Tongue (tissue), 2 donors: ENCODE data around the gene ANKRD13A. TPM values are rescaled to one million over a fixed set of nuclear protein-coding genes. Genes with fewer than 3 reads are reported as not detected.
A peak's percentile ranks its signal among the peaks of the same experiment; 100 is the strongest.
"Not testable (repeated sequence)": the region's sequence is repeated elsewhere in the genome, so short reads cannot be mapped to it uniquely, and the experiment has no call there.

ENCODE experiments used
- DNase-seq: peaks from one replicate; pipeline ENCODE4 v3.0.0-alpha.2; 2015
- total RNA-seq: library from RNA; depleted of rRNA; stranded (reverse); fragments of >200 nt; gene quantifications from one replicate; pipeline ENCODE4 v1.2.3, GENCODE V29; 2014

Gene ANKRD13A
- total RNA-seq, 1 donor from 2014 or later: 46.5 TPM

DNA sequence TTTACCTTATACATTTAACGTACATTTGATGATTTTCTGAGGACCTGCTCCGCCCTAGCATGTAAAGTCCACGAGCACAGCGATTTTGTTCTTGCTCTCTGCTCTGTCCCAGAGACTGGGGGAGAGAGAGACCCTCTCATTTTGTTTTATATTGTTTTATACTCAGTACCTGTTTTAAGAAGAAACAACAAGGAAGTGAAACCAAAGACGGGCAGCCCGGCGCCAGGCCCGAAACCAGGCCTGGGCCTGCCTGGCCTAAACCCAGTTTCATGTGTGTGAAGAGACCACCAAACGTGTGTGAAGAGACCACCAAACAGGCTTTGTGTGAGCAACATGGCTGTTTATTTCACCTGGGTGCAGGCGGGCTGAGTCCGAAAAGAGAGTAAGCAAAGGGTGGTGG, 49.8 kb downstream of the ANKRD13A start:
- not testable (repeated sequence) for DNase-seq

DNA sequence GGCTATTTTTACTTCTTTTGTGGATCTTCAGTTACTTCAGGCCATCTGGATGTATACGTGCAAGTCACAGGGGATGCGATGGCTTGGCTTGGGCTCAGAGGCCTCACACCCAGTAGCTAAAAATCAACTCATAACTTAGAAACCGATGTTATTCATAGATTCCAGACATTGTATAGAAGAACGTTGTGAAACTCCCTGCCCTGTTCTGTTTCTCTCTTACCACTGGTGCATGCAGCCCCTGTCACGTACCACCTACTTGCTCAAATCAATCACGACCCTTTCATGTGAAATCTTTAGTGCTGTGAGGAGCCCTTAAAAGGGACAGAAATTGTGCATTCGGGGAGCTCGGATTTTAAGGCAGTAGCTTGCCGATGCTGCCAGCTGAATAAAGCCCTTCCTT, 50.4 kb downstream of the ANKRD13A start:
- not testable (repeated sequence) for DNase-seq

DNA sequence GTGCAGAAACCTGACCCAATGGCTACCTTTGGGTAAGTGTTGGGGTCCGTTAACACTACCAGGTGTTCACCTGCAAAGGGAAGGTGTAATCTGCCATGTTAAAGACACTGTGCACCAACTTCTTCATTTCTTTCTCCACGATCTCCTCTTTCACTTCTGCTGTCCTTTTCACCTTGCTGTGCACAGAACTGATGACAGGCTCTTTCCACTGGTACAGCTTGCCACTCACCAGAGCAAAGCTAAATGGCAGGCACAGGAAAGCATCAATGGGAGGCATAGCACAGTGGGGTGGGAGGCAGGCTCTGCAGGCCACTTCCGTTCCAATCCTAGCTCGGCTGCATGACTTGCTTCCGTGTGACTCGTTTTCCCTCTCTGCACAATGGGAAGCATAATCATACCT, 51.7 kb downstream of the ANKRD13A start:
- DNase-seq: no peak

DNA sequence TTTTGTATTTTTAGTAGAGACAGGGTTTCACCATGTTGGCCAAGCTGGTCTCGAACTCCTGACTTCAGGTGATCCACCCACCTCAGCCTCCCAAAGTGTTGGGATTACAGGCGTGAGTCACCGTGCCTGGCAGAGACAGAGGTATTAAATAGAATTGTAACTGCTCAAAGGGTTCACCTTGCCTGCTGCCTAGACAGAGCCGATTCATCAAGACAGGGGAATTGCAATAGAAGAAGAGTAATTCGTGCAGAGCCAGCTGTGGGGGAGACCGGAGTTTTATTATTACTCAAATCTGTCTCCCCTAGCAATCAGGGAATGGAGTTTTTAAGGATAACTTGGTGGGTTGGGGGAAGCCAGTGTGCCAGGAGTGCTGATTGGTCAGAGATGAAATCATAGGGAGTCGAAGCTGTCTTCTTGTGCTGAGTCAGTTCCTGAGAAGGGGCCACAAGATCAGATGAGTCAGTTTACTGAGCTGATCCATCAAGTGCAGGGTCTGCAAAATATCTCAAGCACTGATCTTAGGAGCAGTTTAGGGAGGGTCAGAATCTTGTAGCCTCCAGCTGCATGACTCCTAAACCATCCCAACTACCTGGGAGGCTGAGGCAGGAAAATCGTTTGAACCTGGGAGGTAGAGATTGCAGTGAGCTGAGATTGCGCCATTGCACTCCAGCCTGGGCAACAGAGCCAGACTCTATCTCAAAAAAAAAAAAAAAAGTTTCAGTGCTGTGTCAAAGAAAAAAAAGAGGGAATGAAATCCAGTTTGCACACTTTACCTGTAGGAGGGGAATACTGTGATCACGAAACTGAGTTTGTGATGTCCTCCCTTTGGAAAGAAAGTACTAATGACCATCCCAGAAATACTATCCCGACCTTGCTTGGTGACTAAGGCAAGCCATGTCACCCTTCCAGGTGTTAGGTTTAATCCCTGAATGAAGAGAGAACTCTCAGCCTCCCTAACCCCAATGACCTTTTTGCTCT, 56.4 kb downstream of the ANKRD13A start:
- not testable (repeated sequence) for DNase-seq

DNA sequence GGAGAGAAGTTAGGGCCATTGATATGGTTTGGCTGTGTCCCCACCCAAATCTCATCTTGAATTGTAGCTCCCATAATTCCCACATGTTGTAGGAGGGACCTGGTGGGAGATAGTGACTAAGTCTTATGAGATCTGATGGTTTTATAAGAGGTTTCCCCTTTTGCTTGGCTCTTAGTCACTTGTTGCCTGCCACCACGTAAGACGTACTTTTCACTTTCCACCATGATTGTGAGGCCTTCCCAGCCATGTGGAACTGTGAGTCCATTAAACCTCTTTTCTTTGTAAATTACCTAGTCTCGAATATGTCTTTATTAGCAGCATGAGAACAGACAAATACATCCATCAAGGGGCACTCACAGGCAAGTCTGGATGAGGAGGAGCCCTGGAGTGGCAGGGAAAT, 57.4 kb downstream of the ANKRD13A start:
- not testable (repeated sequence) for DNase-seq

DNA sequence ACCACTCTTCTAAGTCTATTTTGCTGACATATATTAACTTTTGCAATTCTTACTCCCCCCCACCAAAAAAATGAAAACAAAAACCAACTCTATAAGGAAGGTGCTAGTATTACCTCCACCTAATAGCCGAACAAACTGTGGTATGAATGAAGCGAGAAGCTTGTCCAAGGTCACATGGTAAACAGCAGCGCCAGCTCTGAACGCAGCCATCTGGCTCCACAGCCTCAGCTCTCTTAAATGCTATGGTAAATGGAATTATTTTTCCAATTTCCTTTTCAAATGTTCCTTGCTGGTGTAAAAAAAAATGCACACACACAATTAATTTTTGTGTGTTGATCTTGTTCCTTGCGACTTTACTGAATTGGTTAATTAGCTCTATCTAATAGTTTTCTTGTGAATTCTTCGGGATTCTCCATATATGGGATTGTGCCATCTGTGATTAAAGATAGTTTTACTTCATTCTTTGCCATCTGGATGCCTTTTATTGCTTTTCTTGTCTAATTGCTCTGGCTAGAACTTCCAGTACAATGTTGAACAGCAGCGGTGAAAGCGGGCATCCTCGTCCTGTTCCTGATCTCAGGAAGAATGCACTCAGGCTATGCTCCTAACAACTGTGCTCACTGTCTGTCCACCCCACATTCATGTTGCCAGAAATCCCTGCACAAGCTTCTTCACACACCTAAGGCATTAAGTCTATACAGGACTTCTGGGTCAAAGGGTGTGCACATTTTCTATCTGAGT, 59.8 kb downstream of the ANKRD13A start:
- DNase-seq: no peak

DNA sequence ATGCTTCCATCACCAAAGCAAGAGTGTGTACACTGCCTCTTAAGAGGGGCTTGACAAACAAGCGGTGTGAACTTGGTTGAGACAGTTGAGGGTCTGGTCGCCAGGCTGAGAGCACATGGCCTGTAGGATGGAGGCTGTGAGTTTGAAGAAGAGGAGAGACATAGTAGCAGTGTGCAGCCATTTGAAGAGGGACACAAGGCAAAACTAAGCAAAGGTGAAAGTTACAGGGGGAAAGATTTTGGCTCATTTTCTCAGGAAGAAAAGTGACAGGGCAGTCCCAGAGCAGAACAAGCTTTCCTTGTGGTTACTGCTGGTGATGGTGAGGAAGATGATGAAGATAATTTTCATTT, 60.4 kb downstream of the ANKRD13A start:
- DNase-seq: no peak

DNA sequence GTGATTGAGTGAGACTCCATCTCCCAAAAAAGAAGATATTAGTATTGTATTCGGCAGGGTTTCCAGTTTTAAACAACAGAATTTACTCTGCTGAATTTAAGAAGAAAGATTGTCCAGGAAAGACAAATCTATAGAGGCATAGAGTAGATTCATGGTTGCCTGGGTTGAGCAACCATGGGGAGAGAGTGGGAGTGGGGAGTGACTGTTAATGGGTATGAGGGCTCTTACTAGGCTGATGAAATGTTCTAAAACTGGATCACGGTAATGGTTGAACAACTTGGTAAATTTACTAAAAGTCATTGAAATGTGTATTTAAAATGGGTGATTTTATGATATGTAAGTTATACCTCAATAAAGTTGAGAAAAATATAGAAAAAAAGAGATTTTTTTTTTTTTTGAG, 63.0 kb downstream of the ANKRD13A start:
- DNase-seq: no peak

DNA sequence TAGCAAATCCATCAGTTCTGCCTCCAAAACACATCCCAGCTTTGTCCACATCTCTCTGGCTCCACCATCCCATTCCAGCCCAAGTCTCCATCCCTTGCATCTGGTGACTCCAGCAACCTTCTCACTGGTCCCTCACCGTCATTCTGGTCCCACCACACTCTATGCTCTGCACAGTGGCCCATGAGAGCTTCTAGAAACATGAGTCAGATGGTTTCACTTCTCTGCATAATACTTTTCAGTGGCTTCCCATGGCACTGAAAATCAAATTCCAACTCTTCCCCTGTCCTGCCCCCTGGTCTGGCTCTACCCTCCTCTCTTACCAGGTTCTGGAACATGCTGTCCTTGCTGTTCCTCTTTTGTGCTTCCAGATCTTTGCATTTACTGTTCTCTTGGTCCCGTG, 66.3 kb downstream of the ANKRD13A start:
- DNase-seq: no peak

DNA sequence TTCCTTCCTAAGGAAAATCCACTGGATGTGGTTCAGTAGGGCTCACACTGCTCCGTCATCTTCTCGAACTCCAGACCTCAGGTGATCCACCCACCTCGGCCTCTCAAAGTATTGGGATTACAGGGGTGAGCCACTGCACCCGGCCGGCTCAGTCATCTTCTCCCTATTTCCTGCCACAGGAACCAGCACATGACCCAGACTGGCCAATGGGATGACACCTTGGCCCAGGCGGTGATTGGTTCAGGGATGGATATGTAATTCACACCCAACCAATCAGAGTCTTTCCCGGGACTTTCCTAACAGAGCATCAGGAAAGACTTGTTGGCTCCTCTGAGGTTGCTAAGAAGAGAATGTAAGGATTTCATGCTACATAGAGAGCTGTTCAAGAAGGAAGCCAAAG, 68.3 kb downstream of the ANKRD13A start:
- no peak for DNase-seq

DNA sequence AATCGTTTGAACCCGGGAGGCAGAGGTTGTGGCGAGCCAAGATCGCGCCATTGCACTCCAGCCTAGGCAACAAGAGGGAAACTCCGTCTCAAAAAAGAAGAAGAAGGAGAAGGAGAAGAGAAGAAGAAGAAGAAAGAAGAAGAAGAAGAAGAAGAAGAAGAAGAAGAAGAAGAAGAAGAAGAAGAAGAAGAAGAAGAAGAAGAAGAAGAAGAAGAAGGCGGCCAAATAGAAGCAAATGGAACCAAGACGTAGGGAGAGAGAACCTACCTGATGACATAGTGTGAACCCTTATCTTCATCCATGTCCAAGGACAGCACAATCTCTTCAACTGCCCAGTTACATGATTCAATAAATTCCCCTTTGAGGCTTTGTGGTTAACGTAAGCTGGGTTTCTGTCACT, 68.9 kb downstream of the ANKRD13A start:
- DNase-seq: not testable (repeated sequence)

DNA sequence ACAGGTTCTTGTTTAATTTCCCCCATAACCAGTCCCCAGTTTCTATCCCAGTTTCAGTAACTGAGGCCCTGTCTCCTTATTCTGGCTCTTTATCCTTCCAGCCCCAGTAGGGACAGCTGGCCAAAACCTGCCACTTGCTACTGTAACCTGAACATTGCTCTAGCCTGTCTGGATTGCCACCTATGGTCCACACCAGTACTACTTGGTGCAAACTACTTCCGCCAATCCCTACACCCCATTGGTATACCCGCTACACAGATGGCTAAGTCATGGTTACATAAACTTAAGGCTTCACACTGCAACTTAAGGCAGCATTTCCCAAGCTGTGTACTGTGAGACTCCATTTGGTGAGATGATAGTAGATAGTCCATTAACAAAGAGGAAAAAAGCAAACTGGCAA, 69.4 kb downstream of the ANKRD13A start:
- no peak for DNase-seq

DNA sequence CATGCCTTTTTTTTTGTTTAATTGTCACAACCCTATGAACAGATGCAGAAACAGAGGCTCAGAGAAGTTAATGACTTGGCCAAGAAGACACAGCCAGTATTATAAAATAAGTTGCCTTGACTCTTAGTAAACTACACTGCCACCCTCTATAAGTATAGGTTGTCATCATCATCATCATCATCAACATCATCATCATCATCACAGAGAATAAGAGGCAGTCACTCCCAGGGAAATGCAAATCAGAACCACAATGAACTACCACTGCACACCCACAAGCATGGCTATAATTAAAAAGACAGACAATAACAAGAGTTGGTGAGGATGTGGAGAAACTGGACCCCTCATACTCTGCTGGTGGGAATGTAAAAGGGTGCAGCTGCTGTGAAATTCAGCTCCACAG, 72.3 kb downstream of the ANKRD13A start:
- DNase-seq: no peak

DNA sequence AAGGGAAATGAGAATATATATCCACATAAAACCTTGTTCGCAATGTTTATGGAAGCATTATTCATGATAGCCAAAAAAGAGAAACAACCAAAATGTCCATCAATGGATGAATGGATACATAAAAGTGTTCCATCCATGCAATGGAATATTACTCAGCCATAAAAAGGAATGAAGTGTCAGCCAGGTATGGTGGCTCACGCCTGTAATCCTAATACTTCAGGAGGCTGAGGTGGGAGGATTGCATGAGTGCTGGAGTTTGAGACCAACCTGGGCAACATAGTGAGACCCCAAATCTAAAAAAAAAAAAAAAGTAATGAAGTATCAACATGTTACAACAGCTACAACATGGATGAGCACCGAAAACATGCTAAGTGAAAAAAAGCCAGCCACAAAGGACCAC, 72.7 kb downstream of the ANKRD13A start:
- DNase-seq: no peak

DNA sequence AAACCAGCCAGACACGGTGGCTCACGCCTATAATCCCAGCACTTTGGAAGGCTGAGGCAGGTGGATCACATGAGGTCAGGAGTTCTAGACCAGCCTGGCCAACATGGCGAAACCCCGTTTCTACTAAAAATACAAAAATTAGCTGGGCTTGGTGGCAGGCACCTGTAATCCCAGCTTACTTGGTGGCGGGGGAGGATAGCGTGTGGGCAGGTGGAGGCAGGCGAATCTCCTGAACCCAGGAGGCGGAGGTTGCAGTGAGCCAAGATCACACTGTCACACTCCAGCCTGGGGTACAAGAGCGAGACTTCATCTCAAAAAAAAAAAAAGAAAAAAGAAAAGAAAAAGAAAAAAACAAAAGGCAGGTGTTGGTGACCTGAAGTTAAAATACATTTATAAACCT, 73.4 kb downstream of the ANKRD13A start:
- not testable (repeated sequence) for DNase-seq

DNA sequence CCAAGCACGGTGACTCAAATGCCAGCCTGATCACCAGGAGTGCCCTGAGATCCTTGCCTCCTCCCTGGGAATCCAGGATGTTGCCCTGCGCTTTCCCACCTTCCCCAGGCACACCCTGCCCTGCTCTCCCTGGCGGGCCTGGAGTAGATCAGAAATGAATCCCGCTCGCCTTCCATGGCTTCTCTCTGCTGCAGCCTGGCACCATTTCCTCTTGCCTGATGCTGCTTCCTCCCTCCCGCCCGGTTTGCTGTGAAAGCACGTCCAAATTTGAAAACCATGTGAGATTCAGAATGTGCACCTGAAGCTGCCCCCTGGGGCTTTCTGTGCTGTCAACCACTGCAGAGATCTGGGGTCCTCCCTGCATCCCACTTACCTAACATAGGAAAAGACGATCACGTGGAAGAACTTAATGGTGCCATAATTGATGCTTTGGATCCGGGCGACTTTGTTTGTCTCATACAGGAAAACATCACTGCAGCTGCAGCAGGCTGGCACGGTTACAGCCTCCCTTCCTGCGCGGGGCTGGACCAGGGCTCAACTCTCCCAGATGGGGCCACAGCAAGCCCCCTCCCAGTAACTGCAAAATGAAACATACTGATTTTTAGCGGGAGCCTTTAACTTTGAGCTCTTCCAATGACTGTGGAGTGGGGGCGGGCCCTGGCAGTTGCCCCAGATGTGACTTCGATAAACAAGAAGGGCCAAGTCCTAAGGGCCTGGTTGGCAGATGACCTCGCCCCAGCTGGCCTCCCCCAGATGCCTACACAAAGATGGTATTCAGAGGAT, 74.0 kb downstream of the ANKRD13A start:
- DNase-seq: peak; percentile 80

DNA sequence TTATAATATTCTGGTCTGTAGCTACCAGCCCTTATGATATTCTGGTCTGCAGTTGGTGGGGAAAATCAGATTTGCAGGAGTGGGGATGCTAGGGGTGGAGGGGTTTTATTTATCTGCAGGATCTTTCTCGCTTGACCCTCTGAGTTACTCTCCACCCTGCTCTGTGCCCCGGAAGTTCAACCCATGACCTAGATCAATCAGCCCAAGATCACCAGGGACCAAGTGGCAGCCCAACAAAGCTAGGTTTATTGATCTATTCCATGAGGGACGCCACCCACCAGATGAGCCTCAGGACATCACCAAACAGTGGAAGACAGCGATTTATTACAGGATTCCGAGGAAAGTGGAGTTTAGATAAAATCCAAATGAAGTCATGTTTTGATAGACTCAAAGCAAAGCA, 74.9 kb downstream of the ANKRD13A start:
- no peak for DNase-seq

DNA sequence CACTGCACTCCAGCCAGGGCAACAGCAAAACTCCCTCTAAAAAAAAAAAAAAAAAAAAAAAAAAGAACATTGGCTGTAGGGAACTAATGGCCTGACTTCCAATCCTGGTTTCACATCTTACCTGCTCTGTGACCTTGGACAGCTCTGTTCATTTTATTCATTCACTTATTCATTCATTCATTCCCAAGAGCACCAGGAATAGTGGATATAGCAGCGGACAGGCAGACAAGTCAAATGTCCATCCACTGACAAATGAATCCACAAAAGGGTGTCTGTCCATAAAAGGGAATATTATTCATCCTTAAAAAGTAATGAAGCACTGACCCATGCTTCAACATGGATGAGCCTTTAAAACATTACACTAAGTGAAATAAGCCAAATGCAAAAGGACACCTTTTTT, 76.7 kb downstream of the ANKRD13A start:
- DNase-seq: no peak

DNA sequence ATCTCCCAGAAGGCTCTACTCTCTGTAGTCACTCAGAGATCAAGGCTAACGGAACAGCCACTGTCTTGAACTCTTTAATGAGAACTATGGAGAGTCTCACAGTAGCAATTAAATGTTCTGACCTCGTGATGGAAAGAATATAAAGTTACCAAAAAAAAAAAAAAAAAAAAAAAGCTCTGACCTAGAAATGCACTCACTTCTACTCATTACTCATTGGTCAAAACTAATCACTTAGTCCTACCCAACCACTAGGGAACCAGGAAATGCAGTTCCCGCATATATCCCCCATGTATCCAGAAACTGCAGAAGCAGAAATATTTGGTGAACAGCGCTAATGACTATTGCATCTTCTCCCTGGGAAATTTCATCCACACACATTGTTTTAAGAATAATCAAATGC, 78.6 kb downstream of the ANKRD13A start:
- DNase-seq: no peak

DNA sequence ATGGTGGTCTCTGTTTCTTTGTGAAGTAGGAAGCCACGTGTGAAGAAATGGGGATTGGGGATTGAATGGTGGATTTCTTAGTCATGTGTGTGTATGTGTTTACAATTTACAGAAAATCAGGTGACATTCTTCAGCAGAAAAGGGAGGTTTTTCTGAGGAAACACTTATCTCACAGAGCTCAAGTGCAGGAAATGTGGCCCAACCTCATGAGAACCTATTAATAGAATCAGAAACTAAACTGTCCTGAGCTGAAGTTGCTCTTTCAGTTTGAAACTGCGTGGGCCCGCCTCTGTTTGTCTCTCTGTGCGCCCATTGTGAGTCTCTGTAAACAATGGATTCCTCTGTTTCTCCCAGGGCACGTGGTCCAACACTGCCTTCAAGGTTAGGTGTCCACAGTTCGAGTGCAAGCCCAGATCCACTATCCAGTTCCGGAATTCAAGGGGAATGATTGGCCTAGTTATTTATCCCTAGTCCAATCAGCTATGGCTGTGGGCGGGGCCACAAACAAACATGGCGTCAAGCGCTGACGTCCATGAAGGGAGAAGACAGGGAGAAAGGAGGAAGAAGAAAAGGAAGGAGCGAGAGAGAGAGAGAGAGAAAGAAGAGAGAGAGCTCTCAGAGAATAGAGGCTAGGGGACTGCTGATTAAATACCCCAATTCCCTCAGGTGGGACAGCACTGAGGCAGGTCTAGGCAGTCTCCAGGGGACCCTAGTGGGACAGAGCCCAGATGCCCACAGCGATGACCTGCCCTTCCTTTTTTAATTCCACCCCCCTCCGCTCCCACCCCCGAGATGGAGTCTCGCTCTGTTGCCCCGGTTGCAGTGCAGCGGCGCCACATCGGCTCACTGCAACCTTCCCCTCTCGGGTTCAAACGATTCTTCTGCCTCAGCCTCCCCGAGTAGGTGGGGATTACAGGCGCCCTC, 80.5 kb downstream of the ANKRD13A start:
- no peak for DNase-seq

DNA sequence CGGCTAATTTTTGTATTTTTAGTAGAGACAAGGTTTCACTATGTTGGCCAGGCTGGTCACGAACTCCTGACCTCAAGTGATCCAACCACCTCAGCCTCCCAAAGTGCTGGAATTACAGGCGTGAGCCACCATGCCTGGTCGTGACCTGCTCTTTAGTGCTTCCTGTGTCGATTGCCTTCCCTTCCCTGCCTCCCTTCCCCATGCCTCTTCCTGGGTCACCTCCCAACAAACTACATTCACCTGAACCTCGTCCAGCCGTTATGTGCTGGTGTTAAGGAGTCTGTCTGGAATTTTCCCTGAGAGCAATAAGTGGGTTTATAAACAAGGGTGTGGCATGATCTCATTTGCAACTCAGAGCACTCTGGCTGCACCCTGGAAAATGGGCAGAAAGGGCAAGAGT, 81.2 kb downstream of the ANKRD13A start:
- no peak for DNase-seq
